ENCODE results near the gene PKLR.

DNA sequence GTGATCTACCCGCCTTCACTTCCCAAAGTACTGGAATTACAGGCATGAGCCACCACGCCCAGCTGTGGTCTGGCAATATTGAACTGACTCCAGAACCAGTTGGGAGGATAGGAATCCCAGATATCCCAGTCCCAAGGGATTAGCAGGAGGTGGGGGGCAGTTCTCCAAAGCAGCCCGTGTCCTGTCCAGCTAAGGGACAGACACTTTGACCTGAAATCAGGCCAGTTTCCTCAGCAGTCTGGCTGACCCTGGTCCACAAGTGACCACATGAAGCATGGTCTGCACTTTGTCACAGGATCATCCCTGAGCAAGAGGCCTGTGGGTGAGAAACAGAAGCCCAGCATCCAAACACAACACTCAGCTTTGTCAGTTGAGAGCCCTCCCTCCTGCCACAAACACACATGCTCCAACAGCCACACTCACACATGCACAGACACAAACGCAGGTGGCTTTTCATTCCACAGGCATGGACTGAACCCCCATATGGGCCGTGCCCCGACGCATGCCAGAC, 4.7 kb upstream of the PKLR start:
- TF ChIP-seq, protein P1, sequence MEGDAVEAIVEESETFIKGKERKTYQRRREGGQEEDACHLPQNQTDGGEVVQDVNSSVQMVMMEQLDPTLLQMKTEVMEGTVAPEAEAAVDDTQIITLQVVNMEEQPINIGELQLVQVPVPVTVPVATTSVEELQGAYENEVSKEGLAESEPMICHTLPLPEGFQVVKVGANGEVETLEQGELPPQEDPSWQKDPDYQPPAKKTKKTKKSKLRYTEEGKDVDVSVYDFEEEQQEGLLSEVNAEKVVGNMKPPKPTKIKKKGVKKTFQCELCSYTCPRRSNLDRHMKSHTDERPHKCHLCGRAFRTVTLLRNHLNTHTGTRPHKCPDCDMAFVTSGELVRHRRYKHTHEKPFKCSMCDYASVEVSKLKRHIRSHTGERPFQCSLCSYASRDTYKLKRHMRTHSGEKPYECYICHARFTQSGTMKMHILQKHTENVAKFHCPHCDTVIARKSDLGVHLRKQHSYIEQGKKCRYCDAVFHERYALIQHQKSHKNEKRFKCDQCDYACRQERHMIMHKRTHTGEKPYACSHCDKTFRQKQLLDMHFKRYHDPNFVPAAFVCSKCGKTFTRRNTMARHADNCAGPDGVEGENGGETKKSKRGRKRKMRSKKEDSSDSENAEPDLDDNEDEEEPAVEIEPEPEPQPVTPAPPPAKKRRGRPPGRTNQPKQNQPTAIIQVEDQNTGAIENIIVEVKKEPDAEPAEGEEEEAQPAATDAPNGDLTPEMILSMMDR (IDR thresholded peaks at IDR 0.05; ENCODE audit: low read length) = no peak
- TF ChIP-seq EZH2phosphoT487 (IDR thresholded peaks at IDR 0.05; ENCODE audit: low read length) = no peak

Data from MM.1S (cell line).